Suprapubic skin (tissue), 4 donors: Measurements from ENCODE around the gene KNOP1.

Experiments used
- CTCF ChIP-seq, 2 donors: fragments of 200-600 bp in 1 of 2; fragments of 450-650 bp in 1 of 2; sonication (generic) in 1 of 2; IDR thresholded peaks; one replicate each; pipeline ENCODE4 v1.5.1; 2016 to 2019; ENCODE audit warnings: antibody characterized with exemption in 2 of 2, mild to moderate bottlenecking in 1 of 2, moderate library complexity in 1 of 2
- EP300 ChIP-seq: sonication (generic); formaldehyde crosslinking; IDR thresholded peaks from one replicate; pipeline ENCODE4 v1.6.1; 2017; ENCODE audit warnings: antibody characterized with exemption
- POLR2A ChIP-seq, 2 donors: fragments of 450-650 bp; IDR thresholded peaks; one replicate each; pipeline ENCODE4 v1.6.1; 2017; ENCODE audit warnings: antibody characterized with exemption in 2 of 2, mild to moderate bottlenecking in 2 of 2, moderate library complexity in 2 of 2
- POLR2AphosphoS5 ChIP-seq, 3 donors: sonication (generic); formaldehyde crosslinking; IDR thresholded peaks; one replicate each; pipeline ENCODE4 v1.6.1; 2017; ENCODE audit warnings: antibody characterized with exemption in 3 of 3

GRCh38 chr16:19701091-19701490 is 16.9 kb downstream of the KNOP1 start:
- TF ChIP-seq CTCF (IDR thresholded peaks at IDR 0.05) = no peak
- no peak for TF ChIP-seq POLR2AphosphoS5 (IDR thresholded peaks at IDR 0.05)
- no peak for TF ChIP-seq EP300
- no peak for TF ChIP-seq POLR2A (IDR thresholded peaks at IDR 0.05)
